ENCODE results near the gene HSF5.

The HSF5 gene

DNA sequence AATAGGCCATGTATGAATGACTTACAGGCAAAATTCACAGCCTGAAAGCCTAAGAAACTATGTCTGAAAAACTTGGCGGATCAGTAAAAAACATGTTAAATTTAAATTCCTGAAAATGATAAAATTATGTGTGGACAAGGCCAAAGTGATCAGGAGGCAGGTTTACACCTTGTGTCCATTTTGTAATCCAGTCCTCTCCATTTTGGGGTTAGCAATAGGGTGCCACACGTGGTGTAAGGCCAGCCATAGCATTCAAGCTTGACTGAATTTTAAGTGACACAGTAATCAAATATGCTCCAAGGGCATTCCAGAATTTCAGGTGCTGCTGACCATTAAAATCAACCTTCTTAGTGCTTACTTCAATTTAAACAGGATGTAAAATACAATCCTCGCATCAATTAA lies 73.6 kb downstream of the HSF5 start:
- TF ChIP-seq, protein P1, sequence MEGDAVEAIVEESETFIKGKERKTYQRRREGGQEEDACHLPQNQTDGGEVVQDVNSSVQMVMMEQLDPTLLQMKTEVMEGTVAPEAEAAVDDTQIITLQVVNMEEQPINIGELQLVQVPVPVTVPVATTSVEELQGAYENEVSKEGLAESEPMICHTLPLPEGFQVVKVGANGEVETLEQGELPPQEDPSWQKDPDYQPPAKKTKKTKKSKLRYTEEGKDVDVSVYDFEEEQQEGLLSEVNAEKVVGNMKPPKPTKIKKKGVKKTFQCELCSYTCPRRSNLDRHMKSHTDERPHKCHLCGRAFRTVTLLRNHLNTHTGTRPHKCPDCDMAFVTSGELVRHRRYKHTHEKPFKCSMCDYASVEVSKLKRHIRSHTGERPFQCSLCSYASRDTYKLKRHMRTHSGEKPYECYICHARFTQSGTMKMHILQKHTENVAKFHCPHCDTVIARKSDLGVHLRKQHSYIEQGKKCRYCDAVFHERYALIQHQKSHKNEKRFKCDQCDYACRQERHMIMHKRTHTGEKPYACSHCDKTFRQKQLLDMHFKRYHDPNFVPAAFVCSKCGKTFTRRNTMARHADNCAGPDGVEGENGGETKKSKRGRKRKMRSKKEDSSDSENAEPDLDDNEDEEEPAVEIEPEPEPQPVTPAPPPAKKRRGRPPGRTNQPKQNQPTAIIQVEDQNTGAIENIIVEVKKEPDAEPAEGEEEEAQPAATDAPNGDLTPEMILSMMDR (IDR thresholded peaks at IDR 0.05; ENCODE audit: low read depth, low read length) = no peak
- no peak for DNase-seq
- Histone ChIP-seq H3K27me3 (ENCODE audit: insufficient read depth, low read depth, severe bottlenecking) (no peaks in the 10 kb centered on the region), H3K36me3 (no peaks in the 10 kb centered on the region), H3K9me3 (ENCODE audit: severe bottlenecking) (no peaks in the 10 kb centered on the region), H3K27ac (no peak overlapping the region), H3K4me3 (ENCODE audit: low read depth, low read length) (no peak overlapping the region)

DNA sequence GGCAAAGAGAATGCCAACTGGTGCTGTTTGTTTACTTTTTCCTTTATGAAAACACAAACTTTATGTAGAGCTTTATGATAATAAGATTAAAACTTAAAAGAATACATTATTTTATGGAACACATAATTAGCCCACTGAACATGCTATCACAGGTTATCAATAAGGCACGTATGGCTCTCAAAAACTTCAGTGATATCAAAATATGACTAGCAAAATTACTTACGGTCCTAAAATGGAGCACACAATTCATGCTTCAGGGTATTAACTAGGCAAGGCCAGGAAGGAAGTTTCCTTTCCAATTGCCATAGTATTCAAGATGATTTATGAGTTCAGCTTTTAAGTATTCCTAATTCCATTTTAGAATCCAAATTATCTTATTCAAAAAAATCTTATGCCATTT lies 74.5 kb downstream of the HSF5 start:
- DNase-seq = no peak
- H3K27me3 ChIP-seq (ENCODE audit: insufficient read depth, low read depth, severe bottlenecking) = no peaks in the 10 kb centered on the region
- no peak overlapping the region for H3K27ac ChIP-seq
- H3K4me3 ChIP-seq (ENCODE audit: low read depth, low read length) = no peak overlapping the region
- TF ChIP-seq, protein P1 (IDR thresholded peaks at IDR 0.05; ENCODE audit: low read depth, low read length) = no peak
- no peaks in the 10 kb centered on the region for H3K9me3 ChIP-seq (ENCODE audit: severe bottlenecking)
- no peaks in the 10 kb centered on the region for H3K36me3 ChIP-seq

DNA sequence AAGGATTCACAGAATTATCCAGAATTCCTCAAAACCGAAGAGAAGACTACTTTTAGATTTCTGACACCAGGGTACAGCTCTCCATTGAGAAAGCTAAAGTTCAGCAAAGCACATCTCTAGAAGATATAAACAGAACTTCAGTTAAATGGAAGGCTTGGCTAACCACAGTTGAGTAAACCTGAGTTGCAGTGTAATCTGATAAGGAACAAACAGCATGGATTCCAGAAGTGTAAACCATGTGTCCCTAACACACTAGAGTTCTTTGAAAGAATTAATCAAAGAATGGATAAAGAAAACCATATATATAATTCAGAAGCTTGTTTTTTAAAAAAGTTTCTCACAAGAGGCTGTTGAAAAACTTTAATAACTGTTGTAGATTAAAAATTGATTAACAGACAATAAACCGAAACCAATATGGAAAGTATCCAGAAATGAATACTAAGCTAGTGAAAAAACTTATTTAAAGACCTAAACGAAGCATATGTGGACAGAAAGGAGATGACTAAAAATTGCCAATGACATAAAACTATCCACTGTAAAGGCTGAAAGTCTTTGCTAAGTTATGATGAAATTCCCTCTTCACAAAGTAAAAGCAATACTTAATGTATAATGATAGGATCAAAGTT lies 75.1 kb downstream of the HSF5 start:
- DNase-seq = no peak
- H3K4me3 ChIP-seq (ENCODE audit: low read depth, low read length) = no peak overlapping the region
- no peak overlapping the region for H3K27ac ChIP-seq
- TF ChIP-seq, protein P1 (IDR thresholded peaks at IDR 0.05; ENCODE audit: low read depth, low read length) = no peak
- no peaks in the 10 kb centered on the region for H3K9me3 ChIP-seq (ENCODE audit: severe bottlenecking)
- H3K27me3 ChIP-seq (ENCODE audit: insufficient read depth, low read depth, severe bottlenecking) = no peaks in the 10 kb centered on the region
- H3K36me3 ChIP-seq = no peaks in the 10 kb centered on the region

DNA sequence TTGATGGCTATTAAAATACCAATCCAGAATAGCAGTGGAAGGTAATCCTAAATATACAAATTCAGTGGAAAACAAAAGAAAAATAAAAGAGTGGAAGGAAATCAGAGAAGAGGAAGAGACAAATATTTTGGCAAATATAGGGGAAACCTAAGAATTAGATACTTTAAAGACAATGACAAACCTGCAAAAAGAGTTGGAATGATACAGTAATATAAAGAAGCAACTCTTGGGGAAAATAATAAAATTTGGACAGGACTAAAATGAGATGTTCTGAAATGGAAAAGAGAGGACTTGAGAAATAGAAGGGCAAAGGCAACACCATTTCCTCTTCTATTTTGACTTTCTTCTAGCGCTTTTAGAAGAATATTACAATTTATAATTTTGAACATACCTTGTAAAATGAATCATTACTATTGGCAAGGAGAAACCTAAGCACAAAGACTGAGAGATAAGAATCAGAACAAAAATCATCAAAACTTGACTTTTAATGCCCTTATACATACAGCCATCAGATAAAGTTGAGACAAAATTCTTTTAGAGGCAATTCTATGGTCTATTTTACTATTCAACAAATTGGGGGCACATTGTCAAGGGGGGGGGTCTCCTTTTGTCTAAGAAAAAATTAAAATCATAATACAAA lies 76.0 kb downstream of the HSF5 start:
- DNase-seq = no peak
- H3K27ac ChIP-seq = no peak overlapping the region
- no peaks in the 10 kb centered on the region for H3K9me3 ChIP-seq (ENCODE audit: severe bottlenecking)
- H3K27me3 ChIP-seq (ENCODE audit: insufficient read depth, low read depth, severe bottlenecking) = no peaks in the 10 kb centered on the region
- TF ChIP-seq, protein P1 (IDR thresholded peaks at IDR 0.05; ENCODE audit: low read depth, low read length) = no peak
- no peak overlapping the region for H3K4me3 ChIP-seq (ENCODE audit: low read depth, low read length)
- H3K36me3 ChIP-seq = no peaks in the 10 kb centered on the region

DNA sequence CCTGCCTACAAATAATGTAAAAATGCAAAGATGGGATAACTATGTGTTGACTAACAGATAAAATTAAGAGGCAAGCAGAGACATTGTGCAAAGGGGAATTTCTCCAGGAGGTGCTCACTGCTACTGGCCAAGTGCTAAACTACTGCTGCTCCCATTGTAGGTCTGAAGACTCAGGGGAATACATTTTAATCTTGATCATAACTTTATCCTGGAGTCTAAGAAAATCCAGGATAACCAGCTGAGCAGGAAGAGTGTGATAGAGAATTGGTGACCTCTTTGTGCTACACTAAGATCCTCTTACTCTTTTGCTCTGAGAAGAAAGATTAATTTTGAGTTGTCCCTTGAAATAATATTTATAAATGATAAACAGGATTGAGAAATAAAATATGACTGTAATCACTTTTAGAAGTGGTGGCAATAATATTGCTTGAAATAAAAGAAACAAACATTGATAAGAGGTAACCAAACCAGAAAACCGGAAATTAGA lies 76.8 kb downstream of the HSF5 start:
- TF ChIP-seq, protein P1 (IDR thresholded peaks at IDR 0.05; ENCODE audit: low read depth, low read length) = no peak
- Histone ChIP-seq H3K27ac (no peak overlapping the region), H3K9me3 (ENCODE audit: severe bottlenecking) (no peaks in the 10 kb centered on the region), H3K27me3 (ENCODE audit: insufficient read depth, low read depth, severe bottlenecking) (no peaks in the 10 kb centered on the region), H3K36me3 (no peaks in the 10 kb centered on the region), H3K4me3 (ENCODE audit: low read depth, low read length) (no peak overlapping the region)
- DNase-seq = no peak

Measured in WERI-Rb-1 (cell line).